A549 treated with CpdA at 1 μM for 4 hours (cell line): ENCODE results near the gene PIP5K1B. TPM values are rescaled to one million over a fixed set of nuclear protein-coding genes. Genes with fewer than 3 reads are reported as not detected.

Experiments used
- total RNA-seq: library from RNA; stranded (reverse); fragments of 200-300 nt; extraction: Qiagen RNA extraction; gene quantifications from 5 replicates; pipeline ENCODE4 v1.2.3, GENCODE V29; 2022; ENCODE audit warnings: low read depth

PIP5K1B gene, protein sequence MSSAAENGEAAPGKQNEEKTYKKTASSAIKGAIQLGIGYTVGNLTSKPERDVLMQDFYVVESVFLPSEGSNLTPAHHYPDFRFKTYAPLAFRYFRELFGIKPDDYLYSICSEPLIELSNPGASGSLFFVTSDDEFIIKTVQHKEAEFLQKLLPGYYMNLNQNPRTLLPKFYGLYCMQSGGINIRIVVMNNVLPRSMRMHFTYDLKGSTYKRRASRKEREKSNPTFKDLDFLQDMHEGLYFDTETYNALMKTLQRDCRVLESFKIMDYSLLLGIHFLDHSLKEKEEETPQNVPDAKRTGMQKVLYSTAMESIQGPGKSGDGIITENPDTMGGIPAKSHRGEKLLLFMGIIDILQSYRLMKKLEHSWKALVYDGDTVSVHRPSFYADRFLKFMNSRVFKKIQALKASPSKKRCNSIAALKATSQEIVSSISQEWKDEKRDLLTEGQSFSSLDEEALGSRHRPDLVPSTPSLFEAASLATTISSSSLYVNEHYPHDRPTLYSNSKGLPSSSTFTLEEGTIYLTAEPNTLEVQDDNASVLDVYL
- total RNA-seq: not detected in 5 replicates

DNA sequence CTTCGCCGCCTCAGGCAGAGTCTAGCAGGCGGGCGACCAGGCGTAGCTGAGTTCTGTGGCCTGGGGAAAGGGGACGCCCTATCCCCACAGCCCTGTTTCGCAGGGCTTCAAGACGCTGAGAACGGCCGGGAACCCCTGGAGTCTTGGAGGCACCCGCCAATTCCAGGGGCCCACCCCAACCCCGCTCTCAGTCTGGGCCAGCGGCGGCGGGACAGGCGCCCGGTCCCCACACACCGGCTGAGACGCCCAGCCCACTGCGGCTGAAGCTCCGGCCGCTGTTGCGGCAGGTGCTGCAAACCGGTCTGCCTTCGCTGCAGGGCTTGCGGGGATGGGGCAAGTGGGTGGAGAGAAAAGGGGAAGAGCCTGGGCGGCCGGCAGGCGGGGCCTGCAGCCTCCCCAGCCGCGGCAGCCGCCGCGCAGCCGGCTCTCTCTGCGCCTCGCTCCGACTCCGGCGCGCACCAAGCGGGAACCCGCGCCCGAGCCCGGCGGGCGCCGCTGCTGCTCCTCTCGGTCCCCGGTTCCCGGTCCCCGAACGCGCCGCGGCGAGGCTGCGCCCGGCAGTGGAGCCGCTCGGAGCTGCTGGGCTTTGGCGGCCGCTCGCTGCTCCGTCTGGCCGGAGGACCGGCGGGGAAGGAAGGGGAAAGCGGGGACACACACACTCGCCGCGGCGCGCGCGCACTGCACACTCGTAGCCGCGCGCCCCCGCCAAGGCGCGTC lies at the start of gene PIP5K1B:
PIP5K1B (plus strand) TSS at position 427 of the 717 bp plus-strand sequence. CDS start 117,375 bp downstream, outside the sequence.

DNA sequence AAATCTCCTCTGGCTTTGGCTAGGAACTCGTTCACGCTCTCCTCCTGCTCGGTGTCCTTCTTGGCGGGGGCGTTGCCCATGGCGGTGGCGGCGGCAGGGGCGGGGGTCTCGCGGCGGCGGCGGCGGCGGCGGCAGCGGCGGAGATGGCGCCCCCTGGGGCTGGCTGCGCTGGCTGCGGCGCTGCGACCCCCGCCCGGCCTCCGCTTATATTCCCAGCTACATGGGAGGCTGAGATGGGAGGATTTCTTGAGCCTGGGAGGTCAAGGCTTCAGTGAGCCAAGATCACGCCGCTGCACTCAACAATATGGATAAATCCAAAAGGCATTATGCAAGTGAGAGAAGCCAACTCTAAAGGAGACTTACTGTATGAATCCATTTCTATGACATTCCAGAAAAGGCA lies 309.0 kb downstream of the PIP5K1B start, which contains the start of gene PRKACG:
PRKACG (minus strand) TSS at position 101 of the 400 bp plus-strand sequence; CDS start at position 80, 21 bp downstream.

DNA sequence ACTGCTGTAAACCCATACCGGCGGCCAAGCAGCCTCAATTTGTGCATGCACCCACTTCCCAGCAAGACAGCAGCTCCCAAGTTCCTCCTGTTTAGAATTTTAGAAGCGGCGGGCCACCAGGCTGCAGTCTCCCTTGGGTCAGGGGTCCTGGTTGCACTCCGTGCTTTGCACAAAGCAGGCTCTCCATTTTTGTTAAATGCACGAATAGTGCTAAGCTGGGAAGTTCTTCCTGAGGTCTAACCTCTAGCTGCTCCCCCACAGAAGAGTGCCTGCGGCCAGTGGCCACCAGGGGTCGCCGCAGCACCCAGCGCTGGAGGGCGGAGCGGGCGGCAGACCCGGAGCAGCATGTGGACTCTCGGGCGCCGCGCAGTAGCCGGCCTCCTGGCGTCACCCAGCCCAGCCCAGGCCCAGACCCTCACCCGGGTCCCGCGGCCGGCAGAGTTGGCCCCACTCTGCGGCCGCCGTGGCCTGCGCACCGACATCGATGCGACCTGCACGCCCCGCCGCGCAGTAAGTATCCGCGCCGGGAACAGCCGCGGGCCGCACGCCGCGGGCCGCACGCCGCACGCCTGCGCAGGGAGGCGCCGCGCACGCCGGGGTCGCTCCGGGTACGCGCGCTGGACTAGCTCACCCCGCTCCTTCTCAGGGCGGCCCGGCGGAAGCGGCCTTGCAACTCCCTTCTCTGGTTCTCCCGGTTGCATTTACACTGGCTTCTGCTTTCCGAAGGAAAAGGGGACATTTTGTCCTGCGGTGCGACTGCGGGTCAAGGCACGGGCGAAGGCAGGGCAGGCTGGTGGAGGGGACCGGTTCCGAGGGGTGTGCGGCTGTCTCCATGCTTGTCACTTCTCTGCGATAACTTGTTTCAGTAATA lies 330.6 kb downstream of the PIP5K1B start, which contains the start of gene FXN:
FXN (plus strand) TSS at position 315 of the 871 bp plus-strand sequence; CDS start at position 346, 31 bp downstream.

Other genes with a start within 250 kb of the PIP5K1B start
- gene TMEM252, start 164.4 kb upstream of the PIP5K1B start, total RNA-seq: not detected in 5 replicates